ENCODE measurements around the gene ANKRD11. TPM values are rescaled to one million over a fixed set of nuclear protein-coding genes. Genes with fewer than 3 reads are reported as not detected.
A peak's percentile ranks its signal among the peaks of the same experiment; 100 is the strongest.

Gene ANKRD11
- total and polyA plus RNA-seq, 3 experiments from 2014 or later = 39.8 to 150 (median 130) TPM

DNA sequence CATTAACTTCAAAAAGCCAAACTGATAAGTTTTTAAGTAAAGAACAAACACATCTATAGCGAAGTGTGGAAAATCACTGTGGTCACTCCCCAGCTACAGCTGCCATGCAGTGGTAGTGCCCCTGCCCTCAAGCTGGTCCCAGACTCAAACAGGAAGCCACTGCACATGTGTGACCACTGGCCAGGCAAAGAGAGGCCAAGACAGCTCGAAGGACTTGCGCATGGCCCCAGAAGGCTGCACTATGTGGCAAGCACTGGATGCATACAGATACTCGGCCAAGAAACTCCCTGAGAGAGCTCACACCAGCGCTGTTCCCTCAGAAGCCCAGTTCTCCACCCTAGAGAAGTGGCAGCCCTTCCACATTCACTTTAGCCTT lies 82.4 kb downstream of the ANKRD11 start:
- Mint-ChIP-seq H3K36me3 (peaks cover 0 to 11% (median 1%) of the 10 kb centered on the region in 3 donors), H3K9me3 (peaks cover 0 to 2% (median 0%) of the 10 kb centered on the region in 5 donors), H3K27ac (peak overlapping the region; percentile 87 to 98 (median 95)), H3K27me3 (no peaks in the 10 kb centered on the region), H3K4me1 (peaks cover 84 to 94% (median 93%) of the 10 kb centered on the region in 3 donors), H3K4me3 (peak overlapping the region; percentile 15 to 83 (median 72))
- ChIA-PET POLR2A (interaction anchor here (0.6 to 0.7 kb wide), 2 partner anchors 77 to 357 kb away, joined by 4 to 6 read pairs; no protein-coding TSS in a partner anchor), CTCF (interaction anchor here (0.7 to 1.5 kb wide), 3 partner anchors 10 to 161 kb away, joined by 3 read pairs; no protein-coding TSS in a partner anchor)
- no peaks in the 10 kb centered on the region for H3K27me3 ChIP-seq (ENCODE audit: insufficient read depth, low read length, poor library complexity, severe bottlenecking)
- no peak overlapping the region for H3K27ac ChIP-seq (ENCODE audit: low read depth, low read length)
- no peak for DNase-seq
- H3K9me3 ChIP-seq (ENCODE audit: low read length) = no peaks in the 10 kb centered on the region
- H3K36me3 ChIP-seq (ENCODE audit: insufficient read depth, low read length) = no peaks in the 10 kb centered on the region
- H3K4me3 ChIP-seq (ENCODE audit: low read length) = peak overlapping the region; percentile 34
- peaks cover 98% of the 10 kb centered on the region for H3K4me1 ChIP-seq (ENCODE audit: insufficient read depth, low read length)

DNA sequence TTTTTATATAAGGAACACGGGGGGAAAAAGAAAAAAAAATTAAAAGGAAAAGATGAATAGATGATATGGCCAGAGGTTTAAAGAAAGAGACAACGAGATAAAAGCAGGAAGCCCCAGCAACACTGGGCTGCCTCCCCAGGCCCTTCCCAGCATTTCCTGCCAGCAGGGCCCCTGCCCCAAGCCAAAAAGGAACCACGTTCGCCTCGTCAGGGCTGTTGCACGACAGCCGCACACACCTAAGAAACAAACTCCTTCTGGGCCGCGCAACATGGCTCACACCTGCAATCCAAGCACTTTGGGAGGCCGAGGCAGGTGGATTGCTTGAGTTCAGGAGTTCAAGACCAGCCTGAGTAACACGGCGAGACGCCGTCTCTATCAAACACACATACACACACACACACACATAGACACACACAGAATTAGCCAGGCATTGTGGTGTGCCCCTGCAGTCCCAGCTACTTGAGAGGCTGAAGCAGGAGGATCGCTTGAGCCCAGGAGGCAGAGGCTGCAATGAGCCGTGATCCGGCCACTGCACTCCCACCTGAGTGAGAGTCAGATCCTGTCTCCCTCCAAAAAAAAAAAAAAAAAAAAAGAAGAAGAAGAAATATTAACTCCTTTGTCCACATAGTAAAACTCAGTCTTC lies 83.0 kb downstream of the ANKRD11 start:
- peak in 2 of 5 donors; percentile 23 to 53 for DNase-seq
- H3K4me1 ChIP-seq (ENCODE audit: insufficient read depth, low read length) = peaks cover 98% of the 10 kb centered on the region
- no peaks in the 10 kb centered on the region for H3K27me3 ChIP-seq (ENCODE audit: insufficient read depth, low read length, poor library complexity, severe bottlenecking)
- peaks cover 0 to 2% (median 0%) of the 10 kb centered on the region in 5 donors for H3K9me3 Mint-ChIP-seq
- POLR2A ChIA-PET = interaction anchor here (0.6 to 0.7 kb wide), 2 partner anchors 78 to 358 kb away, joined by 4 to 6 read pairs; no protein-coding TSS in a partner anchor
- H3K27ac Mint-ChIP-seq = peak overlapping the region; percentile 87 to 98 (median 95)
- H3K4me3 Mint-ChIP-seq = peak overlapping the region; percentile 15 to 83 (median 72)
- no peaks in the 10 kb centered on the region for H3K9me3 ChIP-seq (ENCODE audit: low read length)
- H3K27me3 Mint-ChIP-seq = no peaks in the 10 kb centered on the region
- peaks cover 0 to 11% (median 1%) of the 10 kb centered on the region in 3 donors for H3K36me3 Mint-ChIP-seq
- CTCF ChIA-PET = interaction anchor here (0.7 to 0.9 kb wide), 2 partner anchors 9 to 35 kb away, joined by 3 read pairs; no protein-coding TSS in a partner anchor
- H3K4me3 ChIP-seq (ENCODE audit: low read length) = peak overlapping the region; percentile 34
- no peak overlapping the region for H3K27ac ChIP-seq (ENCODE audit: low read depth, low read length)
- H3K36me3 ChIP-seq (ENCODE audit: insufficient read depth, low read length) = no peaks in the 10 kb centered on the region
- H3K4me1 Mint-ChIP-seq = peaks cover 83 to 92% (median 92%) of the 10 kb centered on the region in 3 donors

DNA sequence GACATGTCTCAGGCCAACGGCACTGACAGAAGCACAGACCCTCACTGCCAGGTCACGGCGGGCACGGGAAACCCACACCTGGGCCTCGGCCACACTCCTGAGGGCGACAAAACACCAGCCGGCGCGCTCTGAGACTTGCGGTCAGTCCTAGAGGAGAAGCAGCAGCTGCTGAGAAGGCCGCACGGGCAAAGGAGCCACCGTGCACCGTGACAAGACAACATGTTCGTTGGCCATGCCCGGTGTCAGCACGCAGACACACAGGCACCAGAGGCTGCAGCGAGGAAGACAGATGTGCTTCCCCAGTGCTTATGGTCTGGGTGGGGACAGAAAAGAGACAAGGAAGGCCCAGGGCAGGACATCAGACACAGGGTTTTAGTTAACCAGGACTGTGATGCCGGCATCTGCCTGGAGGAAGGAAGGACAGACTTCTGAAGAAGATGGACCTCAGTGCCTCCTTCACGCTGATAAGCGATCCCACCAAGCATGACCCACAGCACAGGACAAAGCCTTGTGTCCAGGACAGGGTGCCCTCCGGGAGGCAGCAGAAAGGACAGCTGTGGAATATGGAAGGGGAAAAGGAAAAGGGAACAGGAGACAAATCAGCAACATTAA lies 84.0 kb downstream of the ANKRD11 start:
- no peak overlapping the region for H3K4me3 ChIP-seq (ENCODE audit: low read length)

DNA sequence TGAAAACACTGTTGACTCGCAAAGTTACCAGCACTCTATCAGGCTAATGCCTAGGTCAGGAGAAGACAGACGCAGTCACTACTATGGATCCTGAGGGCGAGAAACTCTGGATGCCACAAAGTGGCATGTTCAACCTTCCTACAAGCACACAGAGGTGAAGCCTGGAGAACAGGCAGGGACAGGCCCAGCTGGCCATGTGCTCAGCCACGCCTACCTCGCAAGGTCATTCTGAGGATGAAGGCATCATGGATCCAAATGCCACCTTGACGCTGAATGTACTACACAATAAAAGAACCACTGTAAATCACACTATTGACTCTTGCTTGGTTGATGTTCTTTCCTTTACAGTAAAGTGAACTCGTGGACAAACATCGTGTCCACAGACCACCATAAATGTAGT lies 85.8 kb downstream of the ANKRD11 start:
- DNase-seq = no peak
- Mint-ChIP-seq H3K27me3 (no peaks in the 10 kb centered on the region), H3K9me3 (peaks cover 0 to 2% (median 0%) of the 10 kb centered on the region in 5 donors), H3K27ac (peak overlapping the region in 7 of 8 donors; percentile 55 to 91 (median 82)), H3K4me3 (peak overlapping the region in 4 of 7 donors; percentile 5 to 52 (median 30)), H3K36me3 (peaks cover 0 to 15% (median 3%) of the 10 kb centered on the region in 3 donors), H3K4me1 (peaks cover 75 to 89% (median 84%) of the 10 kb centered on the region in 3 donors)
- Histone ChIP-seq H3K4me1 (ENCODE audit: insufficient read depth, low read length) (peaks cover 78% of the 10 kb centered on the region), H3K4me3 (ENCODE audit: low read length) (no peak overlapping the region), H3K36me3 (ENCODE audit: insufficient read depth, low read length) (no peaks in the 10 kb centered on the region), H3K9me3 (ENCODE audit: low read length) (no peaks in the 10 kb centered on the region), H3K27me3 (ENCODE audit: insufficient read depth, low read length, poor library complexity, severe bottlenecking) (no peaks in the 10 kb centered on the region), H3K27ac (ENCODE audit: low read depth, low read length) (no peak overlapping the region)
- CTCF ChIA-PET = no interaction called here
- POLR2A ChIA-PET = interaction anchor here (0.6 to 0.9 kb wide), 2 partner anchors 40 to 100 kb away, joined by 3 to 5 read pairs; no protein-coding TSS in a partner anchor

More for the DNA sequence above, 84.0 kb downstream of the ANKRD11 start:
- H3K4me3 Mint-ChIP-seq = peak overlapping the region in 6 of 7 donors; percentile 34 to 84 (median 64)
- ChIA-PET POLR2A (no interaction called here), CTCF (no interaction called here)
- H3K36me3 ChIP-seq (ENCODE audit: insufficient read depth, low read length) = no peaks in the 10 kb centered on the region
- H3K9me3 Mint-ChIP-seq = peaks cover 0 to 2% (median 0%) of the 10 kb centered on the region in 5 donors
- DNase-seq = no peak
- peaks cover 94% of the 10 kb centered on the region for H3K4me1 ChIP-seq (ENCODE audit: insufficient read depth, low read length)
- no peaks in the 10 kb centered on the region for H3K9me3 ChIP-seq (ENCODE audit: low read length)
- H3K27ac ChIP-seq (ENCODE audit: low read depth, low read length) = no peak overlapping the region
- no peaks in the 10 kb centered on the region for H3K27me3 Mint-ChIP-seq
- H3K36me3 Mint-ChIP-seq = peaks cover 0 to 13% (median 3%) of the 10 kb centered on the region in 3 donors
- peaks cover 84 to 96% (median 93%) of the 10 kb centered on the region in 3 donors for H3K4me1 Mint-ChIP-seq
- peak overlapping the region; percentile 87 to 98 (median 95) for H3K27ac Mint-ChIP-seq
- no peaks in the 10 kb centered on the region for H3K27me3 ChIP-seq (ENCODE audit: insufficient read depth, low read length, poor library complexity, severe bottlenecking)

DNA sequence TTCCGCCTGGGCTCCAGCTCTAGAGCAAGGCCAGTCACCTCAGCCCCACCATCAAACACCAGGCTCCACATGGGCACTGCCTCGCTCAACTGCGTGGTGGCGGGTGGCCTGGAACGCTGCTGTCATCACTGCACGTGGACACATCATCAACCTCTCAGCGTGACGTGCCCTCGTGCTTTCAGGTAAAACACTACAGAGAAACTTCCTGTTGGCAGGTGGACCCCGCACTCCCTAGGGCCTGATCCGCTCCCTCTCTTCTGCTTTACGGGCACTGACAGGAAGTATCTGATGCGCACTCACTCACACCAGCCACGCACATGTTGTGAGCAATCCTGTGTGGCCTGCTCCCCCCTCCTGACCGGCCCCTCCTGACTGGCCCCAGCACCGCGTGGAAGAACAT lies 87.4 kb downstream of the ANKRD11 start:
- Mint-ChIP-seq H3K27me3 (no peaks in the 10 kb centered on the region), H3K27ac (peak overlapping the region; percentile 52 to 96 (median 89)), H3K36me3 (peaks cover 0 to 26% (median 3%) of the 10 kb centered on the region in 3 donors), H3K4me3 (peak overlapping the region in 6 of 7 donors; percentile 3 to 66 (median 48)), H3K9me3 (peaks cover 0 to 2% (median 0%) of the 10 kb centered on the region in 5 donors), H3K4me1 (peaks cover 71 to 88% (median 81%) of the 10 kb centered on the region in 3 donors)
- Histone ChIP-seq H3K36me3 (ENCODE audit: insufficient read depth, low read length) (no peaks in the 10 kb centered on the region), H3K27me3 (ENCODE audit: insufficient read depth, low read length, poor library complexity, severe bottlenecking) (no peaks in the 10 kb centered on the region), H3K27ac (ENCODE audit: low read depth, low read length) (no peak overlapping the region), H3K9me3 (ENCODE audit: low read length) (no peaks in the 10 kb centered on the region), H3K4me1 (ENCODE audit: insufficient read depth, low read length) (peaks cover 73% of the 10 kb centered on the region), H3K4me3 (ENCODE audit: low read length) (peak overlapping the region; percentile 20)
- CTCF ChIA-PET = no interaction called here
- peak in 3 of 5 donors; percentile 33 to 77 (median 57) for DNase-seq
- POLR2A ChIA-PET = no interaction called here

DNA sequence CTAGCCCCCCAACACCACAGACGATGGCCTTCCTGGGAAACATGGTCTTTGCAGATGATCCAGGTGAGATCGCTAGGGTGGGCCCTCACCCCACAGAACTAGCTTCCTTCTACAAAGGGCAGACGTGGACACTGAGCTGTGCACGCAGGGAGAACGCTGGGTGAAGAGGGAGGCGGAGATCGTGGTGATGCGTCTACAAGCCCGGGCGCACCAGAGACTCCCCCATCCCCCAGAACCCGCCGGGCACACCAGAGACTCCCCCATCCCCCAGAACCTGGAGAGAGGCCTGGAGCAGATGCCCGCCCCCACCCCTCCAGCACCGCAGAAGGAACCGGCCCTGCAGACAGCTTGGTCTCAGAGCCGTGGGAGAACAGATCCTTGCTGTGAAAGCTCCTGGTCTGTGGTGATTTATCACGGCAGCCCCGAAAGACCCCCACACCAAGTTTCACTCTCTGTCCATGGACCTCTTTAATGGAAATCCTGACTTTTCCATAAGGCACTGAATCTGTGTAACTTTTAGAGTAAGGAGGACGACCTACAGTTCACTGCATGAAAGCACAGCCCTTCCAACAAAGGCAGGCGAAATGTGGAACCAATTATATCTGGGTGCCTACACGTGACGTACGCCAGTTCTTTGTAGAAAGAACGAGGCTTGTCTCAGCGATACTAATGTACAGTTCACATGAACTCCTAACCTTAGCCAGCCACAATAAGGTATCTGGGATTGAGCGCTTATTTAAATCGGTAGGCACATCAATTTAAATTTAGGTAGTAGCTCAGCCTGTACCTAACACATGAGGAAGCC lies 88.5 kb downstream of the ANKRD11 start:
- H3K4me3 Mint-ChIP-seq = peak overlapping the region in 4 of 7 donors; percentile 12 to 37 (median 18)
- peaks cover 62 to 88% (median 69%) of the 10 kb centered on the region in 3 donors for H3K4me1 Mint-ChIP-seq
- CTCF ChIA-PET = no interaction called here
- no peak overlapping the region for H3K27ac ChIP-seq (ENCODE audit: low read depth, low read length)
- H3K9me3 ChIP-seq (ENCODE audit: low read length) = no peaks in the 10 kb centered on the region
- peaks cover 0 to 2% (median 0%) of the 10 kb centered on the region in 5 donors for H3K9me3 Mint-ChIP-seq
- peak overlapping the region; percentile 10 to 91 (median 80) for H3K27ac Mint-ChIP-seq
- H3K36me3 Mint-ChIP-seq = peaks cover 0 to 28% (median 2%) of the 10 kb centered on the region in 3 donors
- H3K4me3 ChIP-seq (ENCODE audit: low read length) = no peak overlapping the region
- POLR2A ChIA-PET = interaction anchor here (0.6 kb wide), 1 partner anchor 41 kb away, joined by 3 read pairs; no protein-coding TSS in a partner anchor
- no peaks in the 10 kb centered on the region for H3K27me3 ChIP-seq (ENCODE audit: insufficient read depth, low read length, poor library complexity, severe bottlenecking)
- H3K36me3 ChIP-seq (ENCODE audit: insufficient read depth, low read length) = no peaks in the 10 kb centered on the region
- H3K27me3 Mint-ChIP-seq = no peaks in the 10 kb centered on the region
- H3K4me1 ChIP-seq (ENCODE audit: insufficient read depth, low read length) = peaks cover 72% of the 10 kb centered on the region
- no peak for DNase-seq

DNA sequence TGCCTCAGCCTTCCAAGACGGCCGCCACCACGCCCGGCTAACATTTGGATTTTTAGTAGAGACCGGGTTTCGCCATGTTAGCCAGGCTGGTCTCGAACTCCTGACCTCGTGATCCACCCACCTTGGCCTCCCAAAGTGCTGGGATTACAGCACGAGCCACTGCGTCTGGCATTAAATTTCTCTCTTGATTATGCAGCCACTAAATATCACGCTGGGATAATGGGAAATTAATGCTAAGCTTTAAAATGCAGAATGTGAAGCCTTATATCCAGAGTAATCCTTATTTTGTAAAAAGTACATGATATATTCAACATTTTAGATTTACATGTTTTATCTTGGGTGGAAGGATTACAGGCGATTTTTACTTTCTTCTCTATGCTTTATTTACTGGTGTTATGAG lies 89.2 kb downstream of the ANKRD11 start:
- Mint-ChIP-seq H3K36me3 (peaks cover 0 to 25% (median 2%) of the 10 kb centered on the region in 3 donors), H3K4me3 (peak overlapping the region in 2 of 7 donors; percentile 13 to 37), H3K9me3 (no peaks in the 10 kb centered on the region), H3K27ac (peak overlapping the region in 7 of 8 donors; percentile 10 to 91 (median 78)), H3K27me3 (no peaks in the 10 kb centered on the region), H3K4me1 (peaks cover 58 to 87% (median 67%) of the 10 kb centered on the region in 3 donors)
- Histone ChIP-seq H3K9me3 (ENCODE audit: low read length) (no peaks in the 10 kb centered on the region), H3K36me3 (ENCODE audit: insufficient read depth, low read length) (no peaks in the 10 kb centered on the region), H3K27ac (ENCODE audit: low read depth, low read length) (no peak overlapping the region), H3K4me1 (ENCODE audit: insufficient read depth, low read length) (peaks cover 66% of the 10 kb centered on the region), H3K27me3 (ENCODE audit: insufficient read depth, low read length, poor library complexity, severe bottlenecking) (no peaks in the 10 kb centered on the region), H3K4me3 (ENCODE audit: low read length) (no peak overlapping the region)
- ChIA-PET POLR2A (no interaction called here), CTCF (no interaction called here)
- DNase-seq = no peak
